Spleen (tissue), 11 donors: ENCODE data around the gene ZNF648. TPM values are rescaled to one million over a fixed set of nuclear protein-coding genes. Genes with fewer than 3 reads are reported as not detected.

Source experiments
- DNase-seq: peaks from one replicate; pipeline ENCODE4 v3.0.0-alpha.2; 2020
- H3K27ac ChIP-seq, 8 donors: fragments of 200-600 bp; sonication (generic) in 7 of 8; 1 replicate in 4 of 8; 2 replicates in 4 of 8; pipeline versions ENCODE4 v1.5.0 to v1.8.0; 2016 to 2021; ENCODE audit warnings: inconsistent platforms in 4 of 8, mild to moderate bottlenecking in 4 of 8, moderate library complexity in 1 of 8
- H3K27me3 ChIP-seq, 7 donors: fragments of 200-600 bp; sonication (generic) in 6 of 7; replicated peaks in 1 of 7; 1 replicate in 4 of 7; 2 replicates in 3 of 7; pipeline versions ENCODE4 v1.5.0 to v1.8.0; 2016 to 2021; ENCODE audit warnings: inconsistent platforms in 3 of 7, mild to moderate bottlenecking in 1 of 7
- H3K36me3 ChIP-seq, 6 donors: fragments of 200-600 bp; sonication (generic) in 5 of 6; 1 replicate in 4 of 6; 2 replicates in 2 of 6; pipeline versions ENCODE4 v1.5.0 to v1.8.0; 2016 to 2021; ENCODE audit warnings: inconsistent platforms in 2 of 6
- H3K4me1 ChIP-seq, 6 donors: fragments of 200-600 bp; sonication (generic) in 5 of 6; 1 replicate in 3 of 6; 2 replicates in 3 of 6; pipeline versions ENCODE4 v1.5.0 to v1.8.0; 2016 to 2021; ENCODE audit warnings: inconsistent platforms in 3 of 6
- H3K4me3 ChIP-seq, 8 donors: fragments of 200-600 bp; sonication (generic) in 7 of 8; 1 replicate in 4 of 8; 2 replicates in 4 of 8; pipeline versions ENCODE4 v1.5.0 to v1.8.0; 2016 to 2021; ENCODE audit warnings: inconsistent platforms in 4 of 8, mild to moderate bottlenecking in 4 of 8, moderate library complexity in 2 of 8
- H3K9me3 ChIP-seq, 8 donors: fragments of 200-600 bp; sonication (generic) in 7 of 8; 1 replicate in 4 of 8; 2 replicates in 4 of 8; pipeline versions ENCODE4 v1.5.0 to v1.8.0; 2016 to 2021; ENCODE audit warnings: inconsistent platforms in 4 of 8
- POLR2A ChIP-seq, 3 donors: fragments of 450-650 bp; IDR thresholded peaks; one replicate each; pipeline ENCODE4 v1.5.1; 2017; ENCODE audit warnings: antibody characterized with exemption in 3 of 3, mild to moderate bottlenecking in 1 of 3
- POLR2AphosphoS5 ChIP-seq, 3 donors: sonication (generic); formaldehyde crosslinking; IDR thresholded peaks; one replicate each; pipeline ENCODE4 v1.5.1; 2017; ENCODE audit warnings: antibody characterized with exemption in 3 of 3
- WGBS, 5 donors: extraction: QIAGEN DNeasy Blood & Tissue Kit in 3 of 5; methylation state at CpG; one replicate each; pipeline versions ENCODE4 v1.1.5 to v1.1.7; 2013 to 2018; 5-methylcytosine and 5-hydroxymethylcytosine counted together
- intact Hi-C: fragments of 100-400 bp; cut with DNase I; formaldehyde crosslinking; loops from one replicate; pipeline ENCODE4 v1.15.0; 2023; ENCODE audit warnings: low total_unique reads
- polyA plus RNA-seq, 3 donors: library from polyadenylated mRNA; stranded (reverse); fragments of 200-250 nt; gene quantifications; one replicate each; pipeline ENCODE4 v1.2.1, GENCODE V29; 2013
- total RNA-seq, 7 donors: library from RNA; depleted of rRNA in 3 of 7; stranded (reverse); fragments of >200 nt in 3 of 7; fragmentation: NEBNext Ultra II Directional in 4 of 7; extraction: Animal tissue kit (Norgen Biotek cat#: 25700) in 4 of 7; gene quantifications; one replicate each; pipeline versions ENCODE4 v1.1.0 to v1.2.1, GENCODE V29; 2016 to 2021
- TF ChIP-seq, protein P1 (sequence below), 11 experiments: fragments of 200-600 bp in 7 of 11; fragments of 450-650 bp in 4 of 11; sonication (generic) in 4 of 11; IDR thresholded peaks in 8 of 11; conservative IDR thresholded peaks in 3 of 11; 1 replicate in 7 of 11; 2 replicates in 4 of 11; pipeline versions ENCODE4 v1.4.0 to v1.8.0; 2016 to 2021; ENCODE audit warnings: antibody characterized with exemption in 11 of 11, inconsistent platforms in 4 of 11, mild to moderate bottlenecking in 1 of 11
- donor health status: healthy with polysubstance abuse.
- donor health status: DM: no; HTN: no; CAD: no; lungs with moderate emphysema.
- donor health status: DM: no; HTN: no; CAD: no.
- donor health status: Bipolar disorder and iron deficiency.
- donor health status: healthy.
- donor health status: DM: no; HTN: no; CAD: no.
- donor health status: DM: yes; HTN: yes; CAD: no.

ZNF648 gene
- total and polyA plus RNA-seq, 10 donors: 0.26 TPM; not detected in 9

DNA sequence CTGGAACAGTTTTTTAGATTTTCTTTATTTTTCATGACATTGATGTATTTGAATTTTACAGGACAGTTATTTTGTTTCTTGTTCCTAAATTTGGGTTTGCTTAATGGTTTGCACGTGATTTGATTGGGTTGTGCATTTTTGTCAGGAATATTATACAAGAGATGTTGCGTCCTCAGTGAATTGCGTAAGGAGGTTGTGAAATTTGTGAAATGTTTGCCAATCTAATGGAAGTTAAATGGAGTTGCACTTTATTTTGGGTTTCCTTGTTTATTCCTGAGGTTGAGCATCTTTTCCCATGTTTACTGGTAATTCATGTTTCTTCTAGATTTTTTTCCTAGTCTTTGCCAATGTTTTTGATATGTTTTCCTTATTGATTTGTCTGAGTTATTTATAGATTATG is 19.9 kb downstream of the ZNF648 start:
- Histone ChIP-seq H3K9me3 (peaks cover 3 to 63% (median 41%) of the 10 kb centered on the region in 8 donors), H3K36me3 (no peaks in the 10 kb centered on the region), H3K27ac (peak overlapping the region in 1 of 8 donors; percentile 13), H3K4me3 (no peak overlapping the region), H3K4me1 (peaks cover 0 to 6% (median 0%) of the 10 kb centered on the region in 6 donors), H3K27me3 (no peaks in the 10 kb centered on the region)
- intact Hi-C loops: no loop called here
- DNase-seq: no peak
- TF ChIP-seq POLR2AphosphoS5 (IDR thresholded peaks at IDR 0.05) (no peak), POLR2A (IDR thresholded peaks at IDR 0.05) (no peak)
- TF ChIP-seq, protein P1, sequence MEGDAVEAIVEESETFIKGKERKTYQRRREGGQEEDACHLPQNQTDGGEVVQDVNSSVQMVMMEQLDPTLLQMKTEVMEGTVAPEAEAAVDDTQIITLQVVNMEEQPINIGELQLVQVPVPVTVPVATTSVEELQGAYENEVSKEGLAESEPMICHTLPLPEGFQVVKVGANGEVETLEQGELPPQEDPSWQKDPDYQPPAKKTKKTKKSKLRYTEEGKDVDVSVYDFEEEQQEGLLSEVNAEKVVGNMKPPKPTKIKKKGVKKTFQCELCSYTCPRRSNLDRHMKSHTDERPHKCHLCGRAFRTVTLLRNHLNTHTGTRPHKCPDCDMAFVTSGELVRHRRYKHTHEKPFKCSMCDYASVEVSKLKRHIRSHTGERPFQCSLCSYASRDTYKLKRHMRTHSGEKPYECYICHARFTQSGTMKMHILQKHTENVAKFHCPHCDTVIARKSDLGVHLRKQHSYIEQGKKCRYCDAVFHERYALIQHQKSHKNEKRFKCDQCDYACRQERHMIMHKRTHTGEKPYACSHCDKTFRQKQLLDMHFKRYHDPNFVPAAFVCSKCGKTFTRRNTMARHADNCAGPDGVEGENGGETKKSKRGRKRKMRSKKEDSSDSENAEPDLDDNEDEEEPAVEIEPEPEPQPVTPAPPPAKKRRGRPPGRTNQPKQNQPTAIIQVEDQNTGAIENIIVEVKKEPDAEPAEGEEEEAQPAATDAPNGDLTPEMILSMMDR (IDR thresholded peaks at IDR 0.05 in 8 of 11, conservative IDR thresholded peaks at IDR 0.05 in 3 of 11): no peak
- WGBS, 5 donors: 42 to 85% (median 56%) methylated on average over 3 of the region's 3 CpGs

DNA sequence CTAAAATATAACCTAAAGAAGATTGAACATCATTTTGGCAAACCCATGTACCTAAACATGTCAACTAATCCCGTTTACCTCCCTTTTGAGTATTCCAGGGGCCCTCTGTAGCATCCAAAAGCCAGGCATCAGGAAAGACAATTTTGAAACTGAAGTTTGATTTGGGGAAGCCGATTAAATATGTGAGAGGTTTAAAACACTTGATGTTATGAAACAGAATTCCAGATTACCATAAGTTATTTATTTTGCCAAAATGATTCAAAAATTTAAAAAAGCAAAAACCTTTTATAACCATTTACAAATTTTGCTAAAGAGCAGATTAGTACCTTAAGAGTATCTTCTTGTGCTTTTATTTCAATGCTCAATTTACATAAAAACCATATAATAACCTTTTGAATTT is 23.3 kb downstream of the ZNF648 start:
- H3K4me1 ChIP-seq: peaks cover 0 to 6% (median 0%) of the 10 kb centered on the region in 6 donors
- H3K9me3 ChIP-seq: peaks cover 3 to 44% (median 23%) of the 10 kb centered on the region in 8 donors
- TF ChIP-seq POLR2A (IDR thresholded peaks at IDR 0.05) (no peak), POLR2AphosphoS5 (IDR thresholded peaks at IDR 0.05) (no peak)
- TF ChIP-seq, protein P1 (IDR thresholded peaks at IDR 0.05 in 8 of 11, conservative IDR thresholded peaks at IDR 0.05 in 3 of 11): no peak
- intact Hi-C loops: no loop called here
- H3K36me3 ChIP-seq: no peaks in the 10 kb centered on the region
- WGBS, 5 donors: 77 to 88% (median 79%) methylated on average over 2 of the region's 2 CpGs
- H3K27ac ChIP-seq: no peak overlapping the region
- no peaks in the 10 kb centered on the region for H3K27me3 ChIP-seq
- no peak for DNase-seq
- H3K4me3 ChIP-seq: no peak overlapping the region

DNA sequence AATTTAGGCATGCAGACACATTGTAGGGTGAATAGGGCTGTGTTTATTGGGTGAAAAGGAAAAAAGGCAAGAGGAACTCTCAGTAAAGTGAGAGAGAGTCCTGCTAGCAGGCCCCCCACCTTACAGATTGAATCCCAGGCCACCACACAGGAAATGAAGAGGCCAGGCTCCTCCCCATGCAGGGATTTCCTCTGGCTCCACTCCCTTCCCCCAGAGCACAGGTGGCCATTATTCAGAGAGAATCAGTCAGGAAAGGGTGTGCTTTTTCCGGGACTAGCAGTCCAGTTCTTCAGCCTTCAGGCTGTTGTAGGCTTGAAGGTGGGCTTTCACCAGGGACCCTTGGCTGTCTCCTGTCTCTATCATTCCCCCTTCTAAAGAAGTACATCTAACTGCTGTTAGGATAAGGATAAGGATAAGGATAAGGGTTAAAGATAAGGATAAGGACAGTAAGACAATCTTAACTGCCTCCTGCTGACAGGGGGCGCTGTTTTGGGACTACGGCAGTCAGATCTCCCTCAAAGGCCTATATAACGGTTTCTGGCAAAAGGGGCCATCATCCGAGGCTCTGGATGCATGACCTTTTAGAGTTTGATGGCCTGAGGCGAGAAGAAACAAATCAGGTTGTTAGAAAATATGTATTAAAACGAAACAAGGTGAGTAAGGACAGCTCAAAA is 26.3 kb downstream of the ZNF648 start:
- peaks cover 3 to 37% (median 23%) of the 10 kb centered on the region in 8 donors for H3K9me3 ChIP-seq
- WGBS, 5 donors: 70 to 78% (median 73%) methylated on average over 7 of the region's 7 CpGs
- DNase-seq: no peak
- H3K4me1 ChIP-seq: peaks cover 0 to 4% (median 2%) of the 10 kb centered on the region in 6 donors
- H3K27me3 ChIP-seq: no peaks in the 10 kb centered on the region
- H3K27ac ChIP-seq: no peak overlapping the region
- H3K36me3 ChIP-seq: no peaks in the 10 kb centered on the region
- TF ChIP-seq POLR2A (IDR thresholded peaks at IDR 0.05): no peak
- TF ChIP-seq, protein P1 (IDR thresholded peaks at IDR 0.05 in 8 of 11, conservative IDR thresholded peaks at IDR 0.05 in 3 of 11): peak in 1 of 11 experiments; percentile 8
- H3K4me3 ChIP-seq: no peak overlapping the region
- intact Hi-C loops: no loop called here

DNA sequence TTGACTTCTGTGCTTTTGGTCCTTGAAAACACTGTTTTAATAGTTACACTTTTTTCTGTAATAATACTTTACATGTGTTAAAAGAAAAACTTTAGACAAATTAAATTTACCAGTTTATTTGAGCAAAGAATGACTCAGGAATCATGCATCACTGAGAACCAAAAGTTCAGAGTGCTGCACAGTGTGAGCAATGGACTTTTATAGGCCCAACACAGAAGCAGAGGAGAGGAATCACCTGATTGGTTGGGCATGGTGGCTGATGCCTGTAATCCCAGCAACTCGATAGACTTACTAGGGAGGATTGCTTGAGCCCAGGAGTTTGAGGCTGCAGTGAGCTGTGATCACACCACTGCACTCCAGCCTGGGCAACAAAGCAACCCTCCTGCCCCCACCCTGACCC is 29.3 kb downstream of the ZNF648 start:
- TF ChIP-seq, protein P1 (IDR thresholded peaks at IDR 0.05 in 8 of 11, conservative IDR thresholded peaks at IDR 0.05 in 3 of 11): no peak
- TF ChIP-seq POLR2A (IDR thresholded peaks at IDR 0.05) (no peak), POLR2AphosphoS5 (IDR thresholded peaks at IDR 0.05) (no peak)
- 71 to 83% (median 81%) methylated on average over 1 of the region's 1 CpG for WGBS, 5 donors
- intact Hi-C loops: no loop called here
- Histone ChIP-seq H3K4me3 (no peak overlapping the region), H3K4me1 (peaks cover 6 to 21% (median 12%) of the 10 kb centered on the region in 6 donors), H3K27me3 (no peaks in the 10 kb centered on the region), H3K36me3 (no peaks in the 10 kb centered on the region), H3K9me3 (peaks cover 0 to 12% (median 3%) of the 10 kb centered on the region in 8 donors), H3K27ac (no peak overlapping the region)
- DNase-seq: no peak
